OCI-M2 (cell line): Measurements from ENCODE around the gene CC2D1A.

ENCODE experiments used
- DNase-seq: peaks from one replicate; lab custom pipeline; 2025; ENCODE audit not compliant: unreplicated experiment; lab: John Stamatoyannopoulos, UW

CC2D1A gene

DNA sequence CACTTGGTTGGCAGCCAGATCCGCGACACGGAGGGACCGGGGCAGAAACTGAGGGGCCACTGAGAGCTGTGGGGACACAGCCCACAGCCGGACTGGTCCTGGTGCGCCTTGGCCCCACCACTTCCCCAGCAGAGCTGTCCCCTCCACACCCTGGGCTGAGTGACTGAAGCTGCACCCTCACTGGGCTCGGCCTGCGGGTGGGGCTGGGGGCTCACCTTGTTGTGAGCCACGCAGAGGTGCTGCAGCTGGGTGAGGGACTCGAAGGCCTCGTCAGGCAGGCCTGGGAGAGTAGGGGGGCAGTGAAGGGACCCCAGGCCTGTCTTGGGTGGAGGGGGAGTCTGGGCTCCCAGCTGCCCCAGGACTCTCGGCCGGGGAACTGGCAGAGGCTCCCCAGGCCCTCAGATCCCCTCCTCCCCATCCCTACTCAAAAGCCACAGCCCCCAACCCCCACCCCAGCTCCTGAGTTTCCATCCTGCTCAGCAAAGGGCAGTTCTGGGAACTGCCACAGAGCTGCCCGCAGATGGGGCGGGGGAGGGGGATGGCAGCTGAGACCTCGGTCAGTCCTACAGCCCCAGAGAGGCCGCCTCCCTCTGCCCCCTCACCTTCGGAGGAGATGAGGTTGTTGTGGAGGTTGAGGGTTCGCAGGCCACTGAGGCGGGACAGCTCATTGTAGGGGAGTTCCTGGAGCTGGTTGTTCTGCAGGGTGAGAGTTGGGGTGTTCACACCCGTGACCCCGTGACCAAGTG is 29.9 kb downstream of the CC2D1A start:
- DNase-seq: no peak

DNA sequence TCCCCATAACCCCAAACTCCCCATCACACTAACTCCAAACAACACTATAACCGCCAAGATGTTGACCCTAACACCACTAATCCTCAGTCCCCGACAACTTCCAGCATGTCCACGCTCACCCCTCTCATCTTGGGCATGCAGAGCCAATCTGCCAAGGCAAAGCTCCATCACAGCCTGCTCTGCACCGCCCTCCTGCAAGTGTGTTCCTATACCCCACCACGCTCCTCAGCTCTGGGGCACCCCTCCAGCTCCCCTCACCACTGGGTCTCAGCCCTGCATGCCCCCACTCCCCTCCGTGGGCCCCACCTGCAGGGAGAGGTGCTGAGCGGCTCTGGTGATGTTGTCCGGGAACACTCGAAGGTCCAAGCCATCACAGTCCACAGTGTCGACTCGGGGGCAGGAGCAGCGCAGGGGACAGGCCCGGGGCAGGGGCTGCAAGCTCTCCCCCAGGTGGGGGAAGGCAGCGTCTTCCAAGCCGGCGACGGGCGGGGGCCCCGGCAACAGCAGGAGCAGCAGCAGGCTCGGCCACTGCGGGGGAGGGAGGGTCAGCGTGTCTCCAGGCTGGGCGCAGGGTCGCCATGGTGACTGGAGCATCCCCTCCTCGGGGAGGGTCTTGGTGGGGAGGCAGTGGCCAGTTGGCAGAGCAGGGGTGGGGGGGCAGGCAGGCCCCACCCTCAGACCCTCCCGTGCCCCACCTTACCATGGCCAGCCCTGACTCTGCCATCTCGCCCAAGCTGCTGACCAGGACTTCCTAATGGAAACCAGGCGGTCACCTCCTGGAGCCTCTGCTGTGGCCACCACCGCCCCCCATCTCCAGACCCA is 31.7 kb downstream of the CC2D1A start:
- DNase-seq: no peak

DNA sequence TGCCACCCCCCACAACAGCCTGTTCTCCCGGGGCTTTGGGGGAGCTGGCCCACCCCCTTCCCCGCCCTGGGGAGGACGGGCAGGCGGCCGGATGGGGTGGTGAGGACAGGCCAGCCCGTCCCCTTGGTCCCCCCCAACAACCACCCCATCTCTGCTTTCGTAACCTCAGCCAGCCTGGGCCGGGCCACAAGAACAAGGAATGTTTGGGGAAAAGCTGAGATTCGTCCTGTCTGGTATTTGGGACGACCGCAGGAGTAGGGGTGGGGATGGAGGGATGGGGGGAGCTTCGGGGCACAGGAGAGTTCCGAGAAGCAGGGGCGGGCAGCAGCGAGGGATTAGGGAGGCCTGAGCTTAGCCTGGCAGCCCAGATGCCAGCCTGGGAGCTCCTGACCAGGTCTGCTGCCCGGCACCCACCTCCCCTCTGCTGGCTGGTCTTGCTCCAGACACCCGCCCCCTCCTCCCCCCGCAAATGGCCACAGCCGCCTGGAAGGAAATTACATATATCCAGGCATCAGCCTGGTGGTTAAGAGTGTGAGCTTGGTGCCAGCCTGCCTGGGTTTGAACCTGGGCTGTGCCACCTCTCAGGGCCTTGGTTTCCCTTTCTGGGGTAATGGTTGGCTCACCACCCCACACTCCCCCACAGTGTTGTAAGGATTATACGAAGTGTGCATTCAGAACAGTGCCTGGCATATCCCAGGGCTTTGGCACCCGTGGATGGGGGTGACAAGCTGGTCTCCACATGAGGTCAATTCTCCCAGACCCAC is 32.5 kb downstream of the CC2D1A start, which contains the start of gene PODNL1:
PODNL1 (minus strand) TSS at position 117 of the 764 bp plus-strand sequence. CDS start 236 bp downstream, outside the sequence.
- no peak for DNase-seq

DNA sequence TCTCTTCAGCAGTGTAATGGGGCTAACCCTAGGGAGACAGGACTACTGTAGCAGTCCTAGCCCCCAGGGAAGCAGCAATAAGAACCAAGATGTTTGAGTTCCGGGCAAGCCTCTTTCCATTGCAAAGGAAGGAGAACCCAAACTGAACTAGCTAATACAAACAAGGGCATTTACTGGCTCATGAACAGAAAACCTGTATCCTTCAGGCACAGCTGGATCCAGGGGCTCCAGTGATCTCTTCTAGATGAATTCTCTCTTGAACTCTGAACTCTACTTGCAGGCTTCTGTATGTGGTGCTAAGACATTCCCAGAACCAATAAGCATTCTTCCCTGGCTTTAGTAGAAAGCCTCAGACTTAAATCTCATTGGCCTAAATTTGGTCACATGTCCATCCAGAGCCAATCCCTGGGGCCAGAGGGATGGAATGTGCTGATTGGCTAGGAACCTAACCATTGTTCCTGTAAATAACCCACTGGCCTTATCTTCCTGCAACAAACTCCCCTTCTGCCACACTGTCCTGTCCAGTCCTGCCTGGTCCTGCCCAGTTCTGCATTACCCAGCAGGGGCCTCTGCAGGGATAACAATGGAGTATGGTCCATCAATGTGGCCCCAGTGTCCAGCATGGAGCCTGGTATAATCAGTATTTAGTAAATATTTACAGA is 36.2 kb downstream of the CC2D1A start:
- DNase-seq: no peak

DNA sequence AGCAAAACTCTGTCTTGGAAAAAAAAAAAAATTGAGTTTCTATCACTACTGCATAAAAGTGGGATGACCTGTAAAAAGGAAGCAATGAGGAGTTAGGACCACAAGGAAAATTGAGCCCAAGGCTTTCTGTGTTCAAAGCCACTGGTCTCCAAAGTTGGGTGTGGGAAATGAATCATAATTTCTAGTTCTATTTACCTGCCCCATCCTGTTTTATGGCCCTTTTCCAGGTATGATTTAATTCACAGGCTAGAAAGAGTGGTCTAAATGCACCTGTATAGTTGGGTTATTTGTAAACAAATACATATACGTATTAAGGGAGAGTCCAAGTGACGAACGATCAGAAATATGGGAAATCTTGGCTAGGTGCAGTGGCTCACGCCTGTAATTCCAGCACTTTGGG is 40.4 kb downstream of the CC2D1A start:
- DNase-seq: no peak

DNA sequence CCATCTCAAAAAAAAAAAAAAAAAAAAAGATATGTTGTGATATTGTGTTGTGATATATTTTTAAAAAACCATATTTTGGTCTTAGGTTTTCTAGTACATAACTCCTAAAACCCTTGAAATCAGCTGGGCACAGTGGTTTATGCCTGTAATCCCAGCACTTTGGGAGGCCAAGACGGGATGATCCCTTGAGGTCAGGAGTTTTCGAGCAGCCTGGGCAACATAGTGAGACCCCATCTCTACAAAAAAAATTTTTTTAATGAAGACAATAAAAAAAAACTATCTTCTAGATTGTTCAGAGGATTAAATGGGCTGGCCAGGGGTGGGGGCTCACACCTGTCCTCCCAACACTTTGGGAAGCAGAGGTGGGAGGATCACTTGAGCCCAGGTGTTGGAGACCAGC is 45.0 kb downstream of the CC2D1A start:
- DNase-seq: no peak

DNA sequence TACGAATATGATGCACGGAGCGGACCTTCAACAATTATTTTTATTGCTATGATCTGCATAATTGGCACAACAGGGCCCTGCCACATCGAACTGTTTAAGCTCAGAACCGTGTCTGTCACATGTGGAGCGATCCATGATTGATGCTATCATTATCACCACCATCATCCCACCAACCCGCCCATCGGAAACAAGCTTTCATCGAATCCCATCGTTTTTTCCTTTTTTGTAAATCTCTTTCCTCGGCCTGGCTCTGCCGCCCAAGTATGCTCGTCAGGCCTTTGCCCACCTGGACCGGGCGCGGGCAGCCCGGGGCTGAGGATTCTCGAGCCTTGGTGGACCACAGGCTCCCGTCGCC is 45.8 kb downstream of the CC2D1A start:
- DNase-seq: no peak

DNA sequence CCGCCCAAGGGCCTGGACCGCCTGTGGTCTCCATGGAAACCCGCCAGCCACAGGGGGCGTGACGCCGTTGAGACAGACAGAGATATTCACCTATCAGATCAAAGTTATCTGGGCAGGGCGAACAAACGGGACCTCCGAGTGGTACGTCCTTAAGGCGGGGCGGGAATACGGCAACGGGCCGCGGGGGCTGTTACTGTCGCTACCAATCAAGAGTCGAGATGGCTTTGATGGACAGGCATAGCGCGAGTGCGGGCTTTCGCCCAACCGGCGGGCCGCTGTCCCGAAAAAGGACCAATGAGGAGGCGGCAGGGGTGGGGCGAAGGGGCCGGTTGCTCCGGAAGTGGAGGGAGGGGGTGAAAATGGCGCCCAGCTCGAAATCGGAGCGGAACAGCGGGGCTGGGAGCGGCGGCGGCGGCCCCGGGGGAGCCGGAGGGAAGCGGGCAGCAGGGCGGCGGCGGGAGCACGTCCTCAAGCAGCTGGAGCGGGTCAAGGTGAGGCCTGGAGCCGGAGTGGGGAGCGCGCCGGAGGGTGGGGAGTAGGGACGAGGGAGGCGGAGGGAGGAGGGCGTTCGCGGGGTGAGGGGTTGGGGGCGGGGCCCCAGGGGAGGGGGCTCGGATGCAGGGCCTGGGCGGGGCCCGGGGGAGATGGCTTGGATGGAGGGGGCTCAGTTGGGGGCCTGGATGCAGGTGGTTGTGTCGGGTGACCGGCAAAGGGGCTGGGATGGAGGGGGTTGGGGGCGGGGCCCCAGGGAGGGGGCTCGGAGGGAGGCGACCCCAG is 46.3 kb downstream of the CC2D1A start, which contains the start of gene DCAF15:
DCAF15 (plus strand) TSS at position 356 of the 777 bp plus-strand sequence; CDS start at position 360, 4 bp downstream.
- DNase-seq: peak; percentile 100

DNA sequence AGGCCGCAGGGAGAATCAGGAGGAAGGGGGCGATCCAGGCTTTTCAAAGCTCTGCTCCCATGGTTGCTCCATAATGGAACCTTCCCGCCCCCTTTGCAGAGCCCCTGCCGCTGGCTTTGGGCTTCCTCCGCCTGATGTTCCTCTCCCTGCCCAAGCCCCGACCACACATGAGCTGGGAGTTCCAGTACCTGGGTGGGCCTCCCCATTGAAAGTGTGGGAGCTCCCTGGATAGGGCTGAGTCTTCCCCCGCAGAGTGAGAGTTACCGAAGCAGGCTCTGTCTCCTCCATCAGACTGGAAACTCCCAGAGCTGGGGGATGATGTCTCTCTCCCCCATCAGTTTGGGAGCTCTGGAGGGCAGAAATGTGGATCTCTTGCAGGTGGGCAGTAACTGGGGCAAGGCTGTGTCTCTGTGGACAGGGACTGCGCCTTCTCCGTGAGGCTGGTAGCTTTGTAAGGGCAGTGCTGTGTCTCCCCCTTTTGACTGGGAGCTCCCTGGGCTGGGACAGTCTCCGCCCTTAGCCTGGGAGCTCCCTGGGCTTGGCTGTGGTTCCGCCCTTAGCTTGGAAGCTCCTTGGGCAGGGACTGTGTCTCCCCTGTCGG is 47.0 kb downstream of the CC2D1A start:
- no peak for DNase-seq

DNA sequence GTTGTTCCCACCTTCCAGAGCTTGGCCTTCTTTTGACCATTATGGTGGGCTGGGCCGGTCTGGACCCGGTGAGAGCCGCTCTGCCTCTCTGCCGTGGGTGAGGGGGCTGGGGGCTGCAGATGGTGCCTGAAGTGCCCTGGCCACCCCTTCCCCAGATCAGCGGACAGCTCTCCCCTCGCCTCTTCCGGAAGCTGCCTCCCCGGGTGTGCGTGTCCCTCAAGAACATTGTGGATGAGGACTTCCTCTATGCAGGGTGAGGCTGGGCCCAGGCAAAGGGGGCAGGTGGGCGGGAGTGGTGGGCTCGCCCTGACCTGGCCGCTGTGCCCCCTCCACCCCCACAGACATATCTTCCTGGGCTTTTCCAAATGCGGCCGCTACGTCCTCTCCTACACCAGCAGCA is 48.2 kb downstream of the CC2D1A start:
- DNase-seq: no peak

DNA sequence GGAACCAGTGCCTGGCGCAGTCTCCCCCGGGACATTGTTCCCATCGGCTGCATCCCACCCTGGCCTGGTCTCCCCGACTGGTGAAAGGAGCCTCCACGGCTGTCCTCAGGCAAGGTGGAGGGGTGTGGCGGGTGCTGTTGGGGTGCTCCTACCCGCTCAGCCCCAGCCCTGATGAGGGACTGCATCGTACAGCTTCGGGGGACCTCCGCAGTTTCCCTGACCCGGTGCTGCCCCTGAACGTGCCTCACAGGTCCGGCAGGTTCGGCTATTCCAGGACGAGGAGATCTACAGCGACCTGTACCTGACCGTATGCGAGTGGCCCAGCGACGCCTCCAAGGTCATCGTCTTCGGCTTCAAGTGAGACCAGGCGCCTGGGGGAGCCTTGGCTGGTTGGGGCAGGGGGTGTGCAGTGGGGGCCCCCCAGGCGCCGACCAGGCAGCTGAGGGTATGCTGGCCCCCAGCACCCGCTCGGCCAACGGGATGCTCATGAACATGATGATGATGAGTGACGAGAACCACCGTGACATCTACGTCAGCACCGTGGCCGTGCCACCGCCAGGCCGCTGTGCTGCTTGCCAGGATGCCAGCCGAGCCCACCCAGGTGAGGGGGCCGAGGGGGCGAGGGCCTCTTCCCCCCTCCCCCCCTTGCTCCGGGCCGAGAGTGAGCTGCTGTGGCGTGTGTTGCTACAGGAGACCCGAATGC is 49.8 kb downstream of the CC2D1A start:
- DNase-seq: no peak

DNA sequence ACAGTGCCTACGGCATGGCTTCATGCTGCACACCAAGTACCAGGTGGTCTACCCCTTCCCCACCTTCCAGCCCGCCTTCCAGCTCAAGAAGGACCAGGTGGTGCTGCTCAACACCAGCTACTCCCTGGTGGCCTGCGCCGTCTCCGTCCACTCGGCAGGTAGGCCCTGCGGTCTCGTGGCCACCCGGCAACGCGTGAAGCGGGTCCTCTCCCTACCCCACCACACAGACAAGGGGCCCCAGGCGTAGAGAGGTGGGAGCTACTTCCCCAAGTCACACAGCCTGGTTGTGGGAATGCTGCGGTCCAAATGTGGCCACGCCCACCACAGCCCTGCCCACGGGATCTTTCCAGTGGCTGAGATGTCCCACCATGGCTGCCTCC is 50.4 kb downstream of the CC2D1A start:
- DNase-seq: no peak

DNA sequence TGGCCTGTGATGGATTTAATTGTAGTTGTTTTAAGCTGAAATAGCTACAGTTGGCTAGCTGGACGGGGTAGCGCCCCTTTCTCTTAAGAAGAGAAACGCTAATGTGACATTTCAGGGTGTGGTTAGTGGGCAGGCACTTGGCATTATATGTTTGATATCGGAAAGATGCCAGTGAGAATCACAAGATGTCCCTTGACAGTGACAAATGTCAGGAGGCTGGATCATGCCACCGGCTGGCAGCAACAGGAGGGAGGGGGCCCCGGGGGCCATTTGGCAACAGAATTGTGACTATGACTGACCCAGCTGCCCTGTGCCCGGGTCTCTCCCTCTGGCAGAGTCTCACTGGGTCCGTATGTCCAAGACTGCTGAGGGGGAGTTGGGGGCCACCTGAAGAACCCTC is 51.0 kb downstream of the CC2D1A start:
- no peak for DNase-seq

DNA sequence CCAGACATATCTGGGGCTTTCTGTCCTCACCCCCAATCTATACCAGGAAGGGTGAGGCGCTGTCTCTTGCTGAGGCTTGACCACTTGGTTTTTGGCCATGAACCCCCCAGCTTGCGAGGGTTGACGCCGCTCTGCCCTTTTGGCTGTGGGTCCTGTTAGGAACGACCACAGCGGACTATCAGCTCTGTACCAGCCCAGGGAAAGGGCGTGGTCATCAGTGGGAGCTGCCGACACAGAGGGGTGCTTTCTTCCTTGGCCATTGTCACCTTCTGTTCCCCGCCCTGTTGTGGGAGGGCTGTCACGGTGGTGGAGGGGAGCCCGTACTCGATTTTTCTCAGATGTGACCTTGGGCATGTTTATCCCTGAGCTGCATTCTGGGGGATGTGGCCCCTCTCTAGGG is 52.0 kb downstream of the CC2D1A start:
- DNase-seq: no peak

DNA sequence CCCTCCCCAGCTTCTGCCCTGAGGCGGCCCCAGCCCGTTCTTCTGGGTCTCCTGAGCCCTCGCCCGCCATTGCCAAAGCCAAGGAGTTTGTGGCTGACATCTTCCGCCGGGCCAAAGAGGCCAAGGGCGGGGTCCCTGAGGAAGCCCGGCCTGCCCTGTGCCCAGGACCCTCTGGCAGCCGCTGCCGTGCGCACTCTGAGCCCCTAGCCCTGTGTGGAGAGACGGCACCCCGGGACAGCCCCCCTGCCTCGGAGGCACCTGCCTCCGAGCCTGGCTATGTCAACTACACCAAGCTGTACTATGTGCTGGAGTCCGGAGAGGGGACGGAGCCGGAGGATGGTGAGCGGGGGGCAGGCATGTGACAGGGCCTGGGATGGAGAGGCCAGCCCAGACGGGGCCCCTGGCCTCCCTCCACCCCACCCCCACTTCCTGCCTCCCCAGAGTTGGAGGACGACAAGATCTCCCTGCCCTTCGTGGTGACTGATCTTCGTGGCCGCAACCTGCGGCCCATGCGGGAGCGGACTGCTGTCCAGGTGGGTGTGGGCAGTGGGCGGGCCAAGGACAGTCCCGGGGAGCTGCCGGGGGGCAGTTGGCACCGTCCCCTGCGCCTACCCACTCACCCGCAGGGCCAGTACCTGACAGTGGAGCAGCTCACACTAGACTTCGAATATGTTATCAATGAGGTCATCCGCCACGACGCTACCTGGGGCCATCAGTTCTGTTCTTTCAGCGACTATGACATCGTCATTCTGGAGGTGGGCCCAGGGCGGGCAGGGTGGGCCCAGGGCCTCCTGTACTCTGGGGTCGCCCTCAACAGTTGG is 53.4 kb downstream of the CC2D1A start:
- DNase-seq: no peak

DNA sequence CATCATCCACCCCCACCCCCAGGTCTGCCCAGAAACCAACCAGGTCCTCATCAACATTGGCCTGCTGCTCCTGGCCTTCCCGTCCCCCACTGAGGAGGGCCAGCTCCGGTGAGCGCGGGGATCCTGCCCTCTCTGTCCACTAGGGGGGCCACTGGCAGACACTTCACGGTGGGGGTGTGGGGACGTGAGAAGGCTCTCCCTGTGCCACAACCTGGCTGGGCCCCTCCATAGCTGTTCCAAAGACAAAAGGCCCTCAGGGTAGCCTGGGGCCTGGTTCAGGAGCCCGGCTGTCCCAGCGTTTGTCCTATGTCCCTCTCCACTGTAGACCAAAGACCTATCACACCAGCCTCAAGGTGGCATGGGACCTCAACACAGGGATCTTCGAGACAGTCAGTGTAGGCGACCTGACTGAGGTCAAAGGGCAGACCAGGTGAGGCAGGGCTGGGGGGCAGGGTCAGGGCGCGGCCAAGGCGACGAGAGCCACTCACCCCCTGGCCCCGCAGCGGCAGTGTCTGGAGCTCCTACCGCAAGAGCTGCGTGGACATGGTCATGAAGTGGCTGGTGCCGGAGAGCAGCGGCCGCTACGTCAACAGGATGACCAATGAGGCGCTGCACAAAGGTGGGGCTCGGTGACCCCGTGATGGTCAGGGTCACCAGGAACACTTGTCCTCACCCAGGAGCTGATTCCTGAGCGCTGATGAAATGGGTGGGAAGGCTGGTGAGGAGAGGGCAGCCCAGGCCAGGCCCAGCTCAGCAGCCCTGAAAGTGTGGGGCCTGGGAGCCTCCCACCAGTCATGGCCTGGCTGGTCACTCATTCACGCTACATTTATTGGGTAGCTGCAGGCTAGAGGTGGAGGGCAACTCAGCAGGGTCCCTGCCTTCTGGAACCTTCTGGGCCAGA is 54.2 kb downstream of the CC2D1A start:
- no peak for DNase-seq
